D341Med (cell line): ENCODE data around the gene ZNF513.
"Not testable (repeated sequence)": the region's sequence is repeated elsewhere in the genome, so short reads cannot be mapped to it uniquely, and the experiment has no call there.

Experiments
- DNase-seq: peaks from one replicate; pipeline ENCODE4 v3.0.0; 2012; ENCODE audit warnings: low spot score

The ZNF513 gene

GRCh38 chr2:27356382-27357181, 24.0 kb downstream of the ZNF513 start, which contains the start of gene GTF3C2:
TSS of gene GTF3C2 (minus strand) at chr2:27356764. CDS start at chr2:27343554, 13,210 bp downstream.
- peak; percentile 91 for DNase-seq

DNA sequence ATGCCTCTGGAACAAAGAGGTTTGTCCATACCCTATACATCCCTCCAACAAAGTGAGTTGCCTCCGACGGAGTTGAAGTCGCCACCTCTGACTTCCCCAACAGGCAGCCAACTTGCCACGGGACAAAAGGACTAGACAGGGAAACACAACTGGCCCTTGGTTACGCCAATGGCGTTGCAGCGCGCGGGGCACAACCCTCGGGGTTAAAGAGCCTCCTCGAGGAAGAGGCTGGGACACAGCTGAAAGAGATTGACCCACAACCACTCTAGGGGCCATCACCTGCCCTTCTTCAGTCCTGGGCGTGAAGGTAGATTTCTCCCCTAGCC, 24.5 kb downstream of the ZNF513 start:
- DNase-seq, result peak; percentile 60

DNA sequence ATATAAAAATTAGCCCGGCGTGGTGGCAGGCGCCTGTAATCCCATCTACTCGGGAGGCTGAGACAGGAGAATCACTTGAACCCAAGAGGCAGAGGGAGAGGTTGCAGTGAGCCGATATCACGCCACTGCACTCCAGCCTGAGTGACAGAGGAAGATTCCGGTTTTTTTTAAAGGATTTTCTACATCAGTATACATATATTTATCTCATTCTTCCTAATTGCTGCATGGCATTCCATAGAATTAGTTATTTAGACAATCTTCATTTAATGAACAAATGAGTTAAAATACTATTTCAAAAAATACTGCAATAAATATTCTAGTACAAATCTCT, 26.0 kb downstream of the ZNF513 start:
- DNase-seq, result no peak

GRCh38 chr2:27353762-27354596, 26.6 kb downstream of the ZNF513 start:
- no peak for DNase-seq

GRCh38 chr2:27353386-27353761, 27.2 kb downstream of the ZNF513 start:
- DNase-seq, result not testable (repeated sequence)

DNA sequence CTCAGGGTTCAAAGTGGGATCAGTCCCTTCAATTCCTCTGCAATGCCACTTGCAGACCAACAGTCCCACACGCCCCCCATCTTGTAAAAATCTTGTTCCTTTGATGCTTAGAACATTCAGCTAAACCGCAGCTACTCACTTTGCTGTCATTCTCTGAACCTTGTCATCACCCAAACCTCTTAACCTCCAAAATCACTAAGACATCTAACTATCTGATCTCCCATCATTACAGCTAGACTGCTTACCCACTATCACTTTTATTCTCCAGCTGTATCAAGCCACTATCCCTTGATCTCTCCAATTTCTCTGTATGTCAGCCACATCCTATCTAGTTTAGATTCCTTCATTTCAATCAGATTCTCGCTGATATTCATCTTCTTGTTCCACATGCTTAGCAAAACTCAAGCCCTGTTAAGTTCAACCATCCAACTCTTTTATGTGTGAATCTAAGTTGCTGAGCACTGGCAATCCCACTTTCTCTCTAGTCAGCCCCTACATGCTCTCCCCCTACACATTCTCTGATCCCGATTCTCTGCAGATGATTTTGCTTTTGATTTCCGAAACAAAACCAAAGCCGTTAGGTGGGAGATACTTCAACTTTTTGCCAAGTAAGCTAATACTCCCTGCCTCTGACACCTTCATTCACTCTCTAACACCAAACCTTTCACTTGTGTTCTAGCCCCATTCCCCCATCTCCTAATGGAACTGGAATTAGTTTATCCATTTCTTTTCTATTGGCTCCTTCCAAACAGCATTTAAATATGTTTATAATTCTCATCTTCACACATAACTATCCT, 28.5 kb downstream of the ZNF513 start:
- DNase-seq, result no peak

DNA sequence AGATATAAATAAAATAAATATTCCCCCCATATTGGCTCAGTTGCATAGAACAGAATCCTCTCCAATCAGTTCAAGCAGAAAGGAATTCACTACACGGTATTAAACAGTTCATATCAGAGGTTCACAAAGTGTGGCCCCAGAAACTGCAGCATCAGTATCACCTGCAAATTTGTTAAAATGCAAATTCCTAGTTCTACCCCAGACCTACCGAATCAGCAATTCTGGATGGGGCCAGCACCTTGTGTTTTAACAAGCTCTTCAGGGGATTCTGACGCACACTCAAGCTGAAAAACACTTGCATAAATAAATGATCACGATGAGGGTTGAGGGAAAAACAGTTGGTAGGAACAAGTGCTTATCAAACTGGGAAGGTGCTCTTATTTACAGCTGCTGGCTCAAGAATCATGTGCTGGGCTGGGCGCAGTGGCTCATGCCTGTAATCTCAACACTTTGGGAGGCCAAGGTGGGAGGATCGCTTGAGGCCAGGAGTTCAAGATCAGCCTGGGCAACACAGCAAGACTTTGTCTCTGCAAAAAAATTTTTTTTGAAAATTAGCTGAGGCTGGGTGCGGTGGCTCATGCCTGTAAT, 30.3 kb downstream of the ZNF513 start:
- DNase-seq, result no peak

DNA sequence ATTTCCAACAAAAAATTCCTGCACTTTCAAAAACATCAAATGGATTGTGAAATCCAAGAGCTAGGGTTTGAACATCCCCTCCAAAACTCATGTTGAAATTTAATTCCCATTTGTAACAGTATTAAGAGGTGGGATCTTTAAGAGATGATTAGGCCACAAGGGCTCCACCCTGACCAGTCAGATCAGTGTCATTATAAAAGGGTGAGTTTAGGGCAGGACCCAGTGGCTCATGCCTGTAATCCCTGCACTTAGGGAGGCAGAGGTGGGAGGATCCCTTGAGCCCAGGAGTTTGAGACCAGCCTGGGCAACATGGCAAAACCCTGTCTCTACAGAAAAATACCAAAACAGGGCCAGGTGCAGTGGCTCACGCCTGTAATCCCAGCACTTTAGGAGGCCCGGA, 32.9 kb downstream of the ZNF513 start:
- DNase-seq, result no peak

- no peak for DNase-seq
Measured at GRCh38 chr2:27336173-27336572, 44.4 kb downstream of the ZNF513 start.

GRCh38 chr2:27335311-27335710, 45.2 kb downstream of the ZNF513 start:
- DNase-seq, result no peak
